Measurements from ENCODE around the gene RAD51B.

DNA sequence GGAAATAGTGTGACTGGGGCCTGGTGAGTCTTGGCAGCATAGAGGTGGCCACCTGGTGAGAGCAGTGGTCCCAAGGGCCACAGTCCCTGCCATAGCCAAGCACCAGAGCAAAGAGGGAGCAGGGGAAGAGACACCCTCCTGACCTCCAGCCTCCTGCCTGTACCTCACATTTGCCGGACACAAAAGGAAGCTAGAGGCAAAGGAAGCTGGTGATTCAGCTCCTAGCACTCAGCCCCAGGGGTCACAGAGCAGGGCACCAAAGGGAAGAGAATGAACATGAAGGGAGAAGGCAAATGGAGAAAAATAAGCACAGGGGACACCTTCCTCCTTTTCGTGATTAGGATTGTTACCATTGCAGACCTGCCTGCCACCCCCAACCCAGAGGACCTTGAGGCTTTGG, 756.5 kb downstream of the RAD51B start:
- TF ChIP-seq POLR2AphosphoS5 (IDR thresholded peaks at IDR 0.05; ENCODE audit: borderline replicate concordance, low read depth, low read length) (no peak), EZH2 (IDR thresholded peaks at IDR 0.05) (no peak)
